Measurements from ENCODE around the gene ARHGAP26. TPM values are rescaled to one million over a fixed set of nuclear protein-coding genes. Genes with fewer than 3 reads are reported as not detected.

The ARHGAP26 gene
- polyA plus RNA-seq, 1 donor (not counting 4 experiments of a cell fraction or from before 2014, with no cell fraction given) = 3.9 TPM

- H4K20me1 ChIP-seq (ENCODE audit: control insufficient read depth, extremely low read depth, insufficient read depth, low read length) = no peaks in the 10 kb centered on the region
- FAIRE-seq = no peak
Measured at GRCh38 chr5:142814122-142814521, 43.9 kb downstream of the ARHGAP26 start.

GRCh38 chr5:142815469-142815868 lies 45.3 kb downstream of the ARHGAP26 start:
- no peaks in the 10 kb centered on the region for H3K27me3 ChIP-seq (ENCODE audit: control insufficient read depth, extremely low read depth, insufficient read depth, low read length)
- dilution Hi-C loops (cut with MboI; ENCODE audit: extremely low pct_ligation_motif_present, low sequenced_read_pairs) = no loop called here
- no peak overlapping the region for H3K27ac ChIP-seq (ENCODE audit: control insufficient read depth, insufficient read depth, low read length)
- DNase-seq (ENCODE audit: low read depth, low spot score) (no peak), FAIRE-seq (no peak)
- H2AFZ ChIP-seq (ENCODE audit: control insufficient read depth, low read length) = no peak overlapping the region
- TF ChIP-seq, protein P1, sequence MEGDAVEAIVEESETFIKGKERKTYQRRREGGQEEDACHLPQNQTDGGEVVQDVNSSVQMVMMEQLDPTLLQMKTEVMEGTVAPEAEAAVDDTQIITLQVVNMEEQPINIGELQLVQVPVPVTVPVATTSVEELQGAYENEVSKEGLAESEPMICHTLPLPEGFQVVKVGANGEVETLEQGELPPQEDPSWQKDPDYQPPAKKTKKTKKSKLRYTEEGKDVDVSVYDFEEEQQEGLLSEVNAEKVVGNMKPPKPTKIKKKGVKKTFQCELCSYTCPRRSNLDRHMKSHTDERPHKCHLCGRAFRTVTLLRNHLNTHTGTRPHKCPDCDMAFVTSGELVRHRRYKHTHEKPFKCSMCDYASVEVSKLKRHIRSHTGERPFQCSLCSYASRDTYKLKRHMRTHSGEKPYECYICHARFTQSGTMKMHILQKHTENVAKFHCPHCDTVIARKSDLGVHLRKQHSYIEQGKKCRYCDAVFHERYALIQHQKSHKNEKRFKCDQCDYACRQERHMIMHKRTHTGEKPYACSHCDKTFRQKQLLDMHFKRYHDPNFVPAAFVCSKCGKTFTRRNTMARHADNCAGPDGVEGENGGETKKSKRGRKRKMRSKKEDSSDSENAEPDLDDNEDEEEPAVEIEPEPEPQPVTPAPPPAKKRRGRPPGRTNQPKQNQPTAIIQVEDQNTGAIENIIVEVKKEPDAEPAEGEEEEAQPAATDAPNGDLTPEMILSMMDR (optimal IDR thresholded peaks at IDR 0.05 in 1 of 3, IDR thresholded peaks at IDR 0.05 in 1 of 3, conservative IDR thresholded peaks at IDR 0.05 in 1 of 3; ENCODE audit: extremely low read depth in 1 of 3, insufficient read depth in 2 of 3, low read length in 3 of 3) = no peak
- TF ChIP-seq EZH2 (IDR thresholded peaks at IDR 0.05; ENCODE audit: low read length) = no peak
- no peaks in the 10 kb centered on the region for H3K36me3 ChIP-seq (ENCODE audit: control insufficient read depth in 2 of 2, extremely low read depth in 1 of 2, insufficient read depth in 2 of 2, low read length in 2 of 2)
- H3K9ac ChIP-seq (ENCODE audit: control insufficient read depth, extremely low read depth, insufficient read depth, low read length) = no peak overlapping the region
- no peak overlapping the region for H3K4me3 ChIP-seq (ENCODE audit: control insufficient read depth in 2 of 3, extremely low read depth in 1 of 3, insufficient read depth in 2 of 3, low read depth in 1 of 3, low read length in 3 of 3)
- H3K4me2 ChIP-seq (ENCODE audit: control insufficient read depth, extremely low read depth, insufficient read depth, low read depth, low read length) = no peak overlapping the region
- H3K9me3 ChIP-seq (ENCODE audit: control insufficient read depth, low read depth, low read length) = no peaks in the 10 kb centered on the region
- H3K9me1 ChIP-seq (ENCODE audit: control insufficient read depth, extremely low read depth, insufficient read depth, low read length) = no peaks in the 10 kb centered on the region
- H3K4me1 ChIP-seq (ENCODE audit: control insufficient read depth, extremely low read depth, insufficient read depth, low read length) = peaks cover 7% of the 10 kb centered on the region
- no peaks in the 10 kb centered on the region for H3K79me2 ChIP-seq (ENCODE audit: control insufficient read depth, insufficient read depth, low read length)
- no peaks in the 10 kb centered on the region for H4K20me1 ChIP-seq (ENCODE audit: control insufficient read depth, extremely low read depth, insufficient read depth, low read length)

More at GRCh38 chr5:142814122-142814521, 43.9 kb downstream of the ARHGAP26 start:
- H2AFZ ChIP-seq (ENCODE audit: control insufficient read depth, low read length) = no peak overlapping the region
- TF ChIP-seq, protein P1 (optimal IDR thresholded peaks at IDR 0.05 in 1 of 3, IDR thresholded peaks at IDR 0.05 in 1 of 3, conservative IDR thresholded peaks at IDR 0.05 in 1 of 3; ENCODE audit: extremely low read depth in 1 of 3, insufficient read depth in 2 of 3, low read length in 3 of 3) = no peak
- no peak for TF ChIP-seq EZH2 (IDR thresholded peaks at IDR 0.05; ENCODE audit: low read length)
- no peak overlapping the region for H3K4me3 ChIP-seq (ENCODE audit: control insufficient read depth in 2 of 3, extremely low read depth in 1 of 3, insufficient read depth in 2 of 3, low read depth in 1 of 3, low read length in 3 of 3)
- no peak for DNase-seq (ENCODE audit: low read depth, low spot score)
- no peaks in the 10 kb centered on the region for H3K4me1 ChIP-seq (ENCODE audit: control insufficient read depth, extremely low read depth, insufficient read depth, low read length)
- no peaks in the 10 kb centered on the region for H3K79me2 ChIP-seq (ENCODE audit: control insufficient read depth, insufficient read depth, low read length)
- H3K36me3 ChIP-seq (ENCODE audit: control insufficient read depth in 2 of 2, extremely low read depth in 1 of 2, insufficient read depth in 2 of 2, low read length in 2 of 2) = no peaks in the 10 kb centered on the region
- dilution Hi-C loops (cut with MboI; ENCODE audit: extremely low pct_ligation_motif_present, low sequenced_read_pairs) = no loop called here
- H3K9me3 ChIP-seq (ENCODE audit: control insufficient read depth, low read depth, low read length) = no peaks in the 10 kb centered on the region
- H3K4me2 ChIP-seq (ENCODE audit: control insufficient read depth, extremely low read depth, insufficient read depth, low read depth, low read length) = no peak overlapping the region
- H3K27me3 ChIP-seq (ENCODE audit: control insufficient read depth, extremely low read depth, insufficient read depth, low read length) = no peaks in the 10 kb centered on the region
- H3K9ac ChIP-seq (ENCODE audit: control insufficient read depth, extremely low read depth, insufficient read depth, low read length) = no peak overlapping the region
- no peak overlapping the region for H3K27ac ChIP-seq (ENCODE audit: control insufficient read depth, insufficient read depth, low read length)
- H3K9me1 ChIP-seq (ENCODE audit: control insufficient read depth, extremely low read depth, insufficient read depth, low read length) = no peaks in the 10 kb centered on the region

All from keratinocyte (primary cell).